OCI-LY1 (cell line): ENCODE results near the gene PKD1.

Source experiments
- CTCF ChIP-seq: fragments of 200-600 bp; sonication (generic), shearing (Covaris generic); IDR thresholded peaks from 2 replicates; pipeline ENCODE4 v1.5.1; 2017; ENCODE audit warnings: mild to moderate bottlenecking, antibody characterized with exemption, low read length, moderate library complexity, mixed read lengths
- EZH2 ChIP-seq: fragments of 200-600 bp; sonication (generic), shearing (Covaris generic); IDR thresholded peaks from 2 replicates; pipeline ENCODE4 v1.8.0; 2017; ENCODE audit warnings: borderline replicate concordance, mixed run types, mild to moderate bottlenecking, antibody characterized with exemption, low read length, moderate library complexity, mixed read lengths

- no peak for TF ChIP-seq CTCF
- no peak for TF ChIP-seq EZH2
Measured at GRCh38 chr16:2070576-2071453, 64.9 kb downstream of the PKD1 start.
